ENCODE measurements around the gene CABCOCO1. TPM values are rescaled to one million over a fixed set of nuclear protein-coding genes. Genes with fewer than 3 reads are reported as not detected.
"Not testable (repeated sequence)": the region's sequence is repeated elsewhere in the genome, so short reads cannot be mapped to it uniquely, and the experiment has no call there.

The CABCOCO1 gene
- total RNA-seq, 1 donor from 2014 or later: not detected

DNA sequence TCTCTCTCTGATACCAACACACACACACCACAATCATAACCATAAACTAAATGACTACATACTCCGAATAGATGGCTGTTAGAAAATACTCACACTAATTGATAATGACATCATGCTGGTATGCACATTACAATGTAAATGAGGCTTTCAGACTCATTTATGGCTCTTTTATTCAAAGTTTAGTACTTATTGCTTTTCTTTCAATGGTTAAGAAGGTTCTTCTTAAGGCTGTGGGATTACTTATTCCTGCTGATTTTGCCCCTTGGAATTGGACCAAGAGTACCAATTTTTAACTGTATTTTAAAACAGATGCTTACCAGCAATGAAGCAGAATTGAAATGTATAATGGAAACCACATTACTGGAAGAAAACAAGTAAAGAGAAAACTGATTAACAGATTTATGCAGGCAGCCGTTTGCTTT lies 20.6 kb upstream of the CABCOCO1 start:
- ATAC-seq (no peak), DNase-seq (ENCODE audit: low spot score) (no peak)

- no peak for ATAC-seq
- no peak for DNase-seq (ENCODE audit: low spot score)
These were observed 20.1 kb upstream of the CABCOCO1 start for GRCh38 chr10:61642676-61643075.

DNA sequence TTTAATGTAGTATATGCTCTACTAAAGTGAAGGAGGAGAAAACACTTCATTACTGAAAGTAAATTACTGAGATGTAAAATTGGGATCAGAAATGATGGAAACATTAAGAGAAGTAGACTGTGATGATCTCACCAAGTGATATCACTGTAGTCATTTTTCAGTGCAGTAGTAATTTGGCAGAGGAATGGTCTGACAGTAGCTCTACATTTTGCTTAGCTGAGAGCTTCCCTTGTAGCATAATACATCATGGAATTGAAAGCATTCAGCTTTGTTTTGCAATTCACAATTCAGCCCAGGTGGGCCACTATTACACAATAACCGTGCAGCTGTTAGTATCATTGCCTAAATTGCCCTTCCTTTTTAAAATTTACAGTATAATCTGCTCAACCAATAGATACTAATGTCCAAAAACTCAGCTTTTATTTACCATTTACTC lies 19.4 kb upstream of the CABCOCO1 start:
- DNase-seq (ENCODE audit: low spot score): no peak
- no peak for ATAC-seq

DNA sequence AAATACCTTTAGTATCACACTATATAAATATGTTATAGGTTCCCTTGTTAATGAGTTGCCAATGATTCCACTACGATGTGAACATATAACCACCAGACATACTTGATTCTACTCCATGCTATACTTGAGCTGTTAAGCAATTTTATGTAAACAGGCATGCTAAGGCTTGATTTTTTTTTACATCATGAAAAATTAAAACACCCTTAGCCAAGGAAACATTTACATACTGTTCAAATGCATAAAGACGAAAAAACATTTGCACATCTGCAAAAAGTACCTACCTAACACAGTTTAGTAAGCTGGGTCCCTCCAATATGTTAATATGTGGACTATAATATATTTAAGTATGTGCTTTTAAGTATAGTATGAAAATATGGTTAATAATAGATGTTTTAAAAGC lies 9.0 kb upstream of the CABCOCO1 start:
- ATAC-seq: no peak
- DNase-seq (ENCODE audit: low spot score): no peak

DNA sequence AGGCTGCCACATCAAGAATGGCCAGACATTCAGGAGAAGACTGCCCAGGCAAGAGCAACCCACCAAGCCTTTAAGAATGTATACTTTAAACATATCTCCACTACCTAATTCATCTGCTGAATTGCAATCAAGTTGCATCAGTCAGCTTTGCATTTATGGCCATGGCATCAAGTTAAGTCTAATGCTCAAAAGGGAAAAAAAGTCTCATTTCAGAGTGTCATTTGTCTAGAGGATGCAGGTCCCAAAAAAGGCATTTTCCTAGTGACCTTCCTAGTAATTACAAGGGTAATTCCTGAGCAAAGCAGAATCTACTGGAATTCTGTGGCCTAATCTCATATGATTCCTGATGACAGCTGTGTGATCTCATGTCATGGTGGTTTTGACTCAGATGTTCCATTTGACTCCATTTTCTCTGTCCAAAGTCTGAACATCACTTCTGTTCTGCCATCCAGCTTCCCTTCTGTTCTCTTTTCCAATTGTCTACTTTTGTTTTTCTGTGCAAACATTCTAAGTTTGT lies 7.3 kb upstream of the CABCOCO1 start:
- DNase-seq (ENCODE audit: low spot score) (no peak), ATAC-seq (no peak)

DNA sequence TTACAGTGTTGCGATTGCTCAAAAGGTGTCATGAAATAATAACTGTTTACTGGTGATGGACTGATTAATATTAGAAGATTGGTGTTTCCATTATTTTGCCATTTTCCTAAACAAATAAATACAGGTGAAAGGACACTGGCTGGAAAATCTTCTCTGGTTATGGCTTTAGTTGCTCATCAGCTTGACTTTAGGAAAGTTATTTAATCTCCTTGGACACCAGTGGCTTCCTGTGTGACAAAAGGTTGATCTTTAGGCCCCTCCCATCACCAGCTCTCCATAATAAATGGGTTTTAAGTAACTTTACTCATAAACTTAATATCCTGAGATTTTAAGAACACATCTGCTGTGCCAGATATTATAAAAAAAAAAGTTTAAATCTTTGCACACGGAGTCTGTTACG lies 737 bp downstream of the CABCOCO1 start:
- ATAC-seq (no peak), DNase-seq (ENCODE audit: low spot score) (no peak)

DNA sequence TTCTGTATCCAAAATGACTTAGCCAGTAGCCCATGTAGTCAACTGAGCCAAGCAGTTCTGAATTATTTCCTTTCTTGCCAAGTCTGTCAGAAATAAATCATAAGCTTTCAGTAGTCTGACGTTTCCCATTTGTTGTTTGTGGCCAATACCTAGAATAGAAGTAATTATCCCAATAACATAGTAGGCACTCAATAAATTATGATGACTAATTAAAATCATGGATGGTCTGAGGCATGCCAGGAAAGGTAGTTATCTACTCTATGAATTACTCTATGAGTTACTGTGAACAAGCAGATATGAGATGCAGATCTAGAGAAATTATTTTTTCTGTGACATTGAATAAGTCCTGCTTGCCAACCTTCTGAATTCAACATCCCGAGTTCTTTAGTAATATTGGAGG lies 2.3 kb downstream of the CABCOCO1 start:
- ATAC-seq (no peak), DNase-seq (ENCODE audit: low spot score) (no peak)

- ATAC-seq (no peak), DNase-seq (ENCODE audit: low spot score) (no peak)
These were observed 6.5 kb downstream of the CABCOCO1 start for GRCh38 chr10:61669161-61669725.

DNA sequence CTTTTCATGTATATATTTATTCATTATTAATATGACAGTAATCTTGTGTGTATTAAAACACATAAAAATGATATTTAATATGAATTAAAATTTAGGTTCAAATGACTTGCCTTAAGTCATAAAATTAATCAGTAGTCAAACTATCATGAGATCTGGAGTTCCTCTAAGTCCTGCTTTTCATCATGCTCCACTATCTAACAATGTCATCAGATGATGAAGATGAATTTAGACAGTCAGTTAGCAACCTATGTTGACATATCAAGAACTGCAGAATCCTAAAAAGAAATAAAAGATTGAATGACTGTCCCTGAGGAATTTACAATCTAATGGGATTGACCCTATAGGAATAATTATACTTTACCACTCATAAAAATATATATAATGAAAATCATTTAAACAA lies 7.1 kb downstream of the CABCOCO1 start:
- ATAC-seq: no peak
- DNase-seq (ENCODE audit: low spot score): no peak

- DNase-seq (ENCODE audit: low spot score): no peak
- ATAC-seq: no peak
These were observed 10.6 kb downstream of the CABCOCO1 start for GRCh38 chr10:61673360-61673759.

- DNase-seq (ENCODE audit: low spot score): no peak
- no peak for ATAC-seq
These were observed 19.6 kb downstream of the CABCOCO1 start for GRCh38 chr10:61682323-61682722.

GRCh38 chr10:61683319-61683718 lies 20.6 kb downstream of the CABCOCO1 start:
- no peak for ATAC-seq
- DNase-seq (ENCODE audit: low spot score): no peak

GRCh38 chr10:61684894-61685507 lies 22.3 kb downstream of the CABCOCO1 start:
- no peak for ATAC-seq
- DNase-seq (ENCODE audit: low spot score): no peak

- ATAC-seq (no peak), DNase-seq (ENCODE audit: low spot score) (no peak)
These were observed 26.0 kb downstream of the CABCOCO1 start for GRCh38 chr10:61688551-61689308.

- not testable (repeated sequence) for DNase-seq (ENCODE audit: low spot score)
These were observed 28.9 kb downstream of the CABCOCO1 start for GRCh38 chr10:61691667-61692066.

GRCh38 chr10:61692447-61693010 lies 29.8 kb downstream of the CABCOCO1 start:
- ATAC-seq (no peak), DNase-seq (ENCODE audit: low spot score) (no peak)

More at GRCh38 chr10:61691667-61692066, 28.9 kb downstream of the CABCOCO1 start:
- ATAC-seq: not testable (repeated sequence)

DNA sequence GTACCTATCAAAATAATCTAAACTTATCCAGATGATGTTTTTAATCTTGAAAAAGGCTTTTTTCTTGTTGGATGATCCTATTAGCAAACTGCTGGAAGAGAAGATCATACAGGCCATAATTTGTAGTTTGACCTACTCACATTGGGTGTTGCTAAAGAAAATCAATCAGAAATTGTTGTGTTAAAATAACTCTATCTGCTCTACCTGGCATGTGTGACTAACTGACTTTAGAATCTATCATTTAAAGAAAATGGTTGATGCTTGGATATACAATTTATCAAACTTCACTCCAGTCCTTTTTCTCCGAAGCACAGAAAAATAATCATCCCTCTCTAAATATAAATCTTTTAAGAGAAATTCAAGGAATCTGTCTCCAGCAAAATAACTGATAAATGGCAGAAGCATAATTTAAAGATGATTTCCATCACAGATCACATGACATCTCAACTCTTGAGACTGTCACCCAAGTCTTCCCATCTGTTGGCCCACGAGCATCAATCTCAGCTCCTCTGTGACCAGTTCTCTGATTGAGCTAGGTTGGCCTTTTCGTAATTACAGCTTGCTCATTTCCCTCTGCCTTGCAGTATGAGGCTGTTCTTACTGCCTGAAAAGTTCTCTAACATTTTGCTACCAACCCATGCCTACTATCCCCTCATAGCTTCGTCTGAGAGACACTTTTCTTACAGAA lies 36.4 kb downstream of the CABCOCO1 start:
- DNase-seq (ENCODE audit: low spot score) (no peak), ATAC-seq (no peak)

DNA sequence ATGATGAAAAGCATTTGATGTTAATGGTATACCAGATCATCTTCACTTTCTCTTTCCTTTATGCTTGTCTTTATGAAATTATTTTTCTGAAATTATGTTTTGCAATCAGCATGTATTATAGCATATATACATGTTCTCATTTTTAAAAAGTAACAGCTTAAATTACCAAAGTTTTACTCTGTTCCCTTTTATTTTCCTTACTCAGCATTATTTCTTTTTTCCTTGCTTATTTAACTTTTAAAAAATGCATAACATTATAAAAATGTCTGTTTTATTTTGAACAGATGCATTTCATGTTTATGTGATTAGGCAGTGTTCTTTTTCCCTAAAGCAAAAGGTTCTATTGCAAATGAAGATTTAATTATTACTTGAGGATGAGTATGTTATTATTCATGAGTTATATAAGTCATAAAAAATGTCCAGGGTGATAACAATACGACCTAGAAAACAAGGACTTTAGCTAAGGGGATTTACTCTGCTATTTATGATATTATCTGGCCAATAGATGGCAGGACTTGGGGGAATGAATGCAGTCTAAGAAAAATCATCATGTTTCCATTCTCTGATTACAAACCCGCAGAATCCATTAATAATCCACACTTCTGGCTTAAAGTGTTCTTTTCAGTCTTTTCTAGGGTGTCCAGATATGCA lies 38.5 kb downstream of the CABCOCO1 start:
- ATAC-seq: no peak

GRCh38 chr10:61701706-61702105 lies 39.0 kb downstream of the CABCOCO1 start:
- no peak for DNase-seq (ENCODE audit: low spot score)
- ATAC-seq: no peak

More for the DNA sequence above, 38.5 kb downstream of the CABCOCO1 start:
- DNase-seq (ENCODE audit: low spot score): no peak

GRCh38 chr10:61702584-61702983 lies 39.9 kb downstream of the CABCOCO1 start:
- no peak for ATAC-seq

More at GRCh38 chr10:61702584-61702983, 39.9 kb downstream of the CABCOCO1 start:
- no peak for DNase-seq (ENCODE audit: low spot score)
